ENCODE results near the gene CEP128.
"Not testable (repeated sequence)": the region's sequence is repeated elsewhere in the genome, so short reads cannot be mapped to it uniquely, and the experiment has no call there.

CEP128 gene

DNA sequence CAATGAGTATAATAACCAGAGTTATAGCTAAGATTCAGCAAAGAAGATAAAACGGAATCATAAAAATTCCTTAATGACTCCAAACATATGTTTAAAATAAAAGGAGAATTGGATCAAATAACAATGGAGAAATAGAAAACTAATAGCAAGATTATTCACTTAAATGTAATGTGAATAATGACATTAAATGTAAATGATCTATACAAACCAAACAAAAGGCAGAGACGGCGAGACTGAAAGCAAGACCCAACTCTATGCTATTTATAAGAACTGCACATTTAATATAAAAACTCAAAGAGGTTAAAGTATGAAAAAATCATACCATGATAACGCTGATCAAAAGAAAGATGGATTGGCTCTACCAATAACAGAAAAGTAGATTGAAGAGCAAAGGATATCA is 10.0 kb upstream of the CEP128 start:
- no peak for DNase-seq

DNA sequence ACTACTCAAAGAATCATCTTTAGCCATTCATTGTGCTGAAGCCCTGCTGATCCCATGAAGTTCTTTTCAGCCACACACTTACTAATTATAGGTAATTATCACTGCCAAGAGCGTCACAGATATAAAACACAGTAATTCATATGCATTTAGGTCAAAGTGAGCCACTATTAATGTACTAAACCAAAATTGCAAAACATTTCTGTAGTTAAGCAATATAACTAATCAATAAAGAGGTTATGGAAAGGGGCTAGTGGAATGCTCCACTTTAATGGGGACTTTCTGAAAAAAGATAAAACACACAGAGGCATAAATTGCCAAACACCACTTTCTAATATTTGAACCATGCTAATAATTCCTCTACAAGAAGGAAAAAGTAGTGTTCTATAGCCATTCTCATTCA is 6.8 kb upstream of the CEP128 start:
- DNase-seq: no peak

DNA sequence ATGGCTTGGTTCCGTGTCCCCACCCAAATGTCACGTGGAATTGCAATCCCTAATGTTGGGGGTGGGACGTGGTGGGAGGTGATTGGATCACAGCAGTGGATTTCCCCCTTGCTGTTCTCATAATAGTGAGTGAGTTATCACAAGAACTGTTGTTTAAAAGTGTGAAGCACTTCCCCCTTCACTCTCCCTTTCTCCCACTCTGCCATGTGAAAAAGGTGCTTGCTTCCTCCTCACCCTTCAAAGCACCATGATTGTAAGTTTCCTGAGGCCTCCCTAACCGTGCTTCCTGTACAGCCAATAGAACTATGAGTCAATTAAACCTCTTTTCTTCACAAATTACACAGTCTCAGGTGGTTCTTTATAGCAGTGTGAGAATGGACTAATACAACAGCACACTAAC is 5.3 kb upstream of the CEP128 start:
- DNase-seq: no peak

DNA sequence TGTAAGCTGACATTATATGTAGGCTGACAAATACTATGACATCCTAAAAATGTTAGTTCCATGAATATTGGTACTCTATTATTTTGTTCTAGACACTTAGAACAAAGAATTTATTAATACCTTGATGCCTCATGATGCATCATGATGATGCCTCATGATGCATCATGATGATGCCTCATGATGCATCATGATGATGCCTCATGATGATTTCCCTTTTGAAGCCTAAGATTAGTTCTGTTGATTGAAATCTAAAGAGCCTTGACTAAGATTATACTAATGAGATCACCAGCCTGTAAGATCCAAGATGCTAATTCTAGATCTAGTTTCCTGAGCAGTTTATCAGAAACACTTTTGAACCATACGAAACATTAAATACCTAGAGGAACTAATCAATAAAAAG is 4.6 kb upstream of the CEP128 start:
- DNase-seq: no peak

DNA sequence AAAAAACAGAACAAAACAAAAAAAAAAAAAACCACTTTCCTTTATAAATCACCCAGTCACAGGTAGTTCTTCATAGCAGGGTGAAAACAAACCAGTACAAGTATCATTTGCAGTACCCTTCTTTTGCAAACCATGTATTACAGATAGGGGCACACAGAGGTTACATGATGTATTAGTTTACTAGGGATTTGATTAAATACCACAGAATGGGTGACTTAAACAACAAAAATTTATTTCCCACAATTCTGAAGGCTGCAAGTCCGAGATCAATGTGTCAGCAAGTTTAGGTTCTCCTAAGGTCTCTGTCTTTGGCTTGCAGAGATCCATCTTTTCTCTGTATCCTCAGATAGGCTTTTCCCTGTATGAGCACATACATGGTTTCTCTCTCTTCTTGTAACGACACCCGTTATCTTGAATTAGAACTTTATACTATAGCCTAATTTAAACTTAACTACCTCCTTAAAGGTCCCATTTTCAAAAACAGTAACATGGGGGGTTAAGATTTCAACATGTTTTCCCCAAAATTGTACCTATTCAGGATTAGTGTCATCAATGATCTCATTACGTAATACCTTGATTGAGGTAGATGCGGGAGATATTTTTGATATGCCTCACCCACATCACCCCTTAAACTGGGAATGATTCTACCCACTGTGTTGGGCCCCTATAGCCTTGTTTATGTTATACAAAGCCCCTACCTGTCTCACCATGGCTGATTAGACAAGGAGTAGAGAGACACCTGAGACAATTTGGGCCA is 3.5 kb upstream of the CEP128 start:
- DNase-seq: no peak

DNA sequence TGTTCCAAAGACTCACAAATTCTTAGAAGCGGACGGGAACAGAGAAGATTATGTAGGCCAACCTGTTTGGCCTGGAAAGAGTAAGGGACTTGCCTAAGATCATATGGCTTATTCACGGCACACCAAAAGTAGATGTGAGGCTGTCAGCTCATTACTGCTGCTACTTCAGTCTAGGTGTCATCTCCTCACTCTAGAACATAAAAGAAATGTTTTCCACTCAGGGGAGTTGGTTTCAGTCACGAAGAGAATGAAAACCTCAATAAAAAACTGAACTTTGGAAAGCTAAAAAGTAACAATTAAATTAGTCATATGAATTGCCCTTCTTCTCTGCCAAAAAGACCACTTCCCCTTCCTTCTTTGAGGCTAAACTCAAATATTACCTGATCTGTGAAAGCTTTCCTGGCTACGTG is 658 bp upstream of the CEP128 start:
- no peak for DNase-seq

DNA sequence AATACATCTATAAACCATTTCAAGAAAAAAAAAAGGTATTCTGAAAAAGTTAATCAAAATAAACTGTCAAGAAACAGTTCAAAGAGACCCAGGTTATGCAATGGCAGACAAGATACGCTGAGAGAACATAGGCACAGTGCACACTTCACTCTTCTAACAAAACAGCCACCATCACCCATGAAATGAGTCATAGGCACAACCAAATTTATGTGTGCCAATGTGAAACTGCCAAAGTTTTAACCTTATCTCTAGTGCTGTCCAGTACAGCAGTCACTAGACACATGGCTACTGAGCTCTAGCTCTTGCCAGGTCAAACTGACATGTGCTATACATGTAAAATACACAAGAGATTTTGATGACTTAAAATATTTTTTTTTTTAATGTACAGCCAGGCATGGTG is 1.4 kb downstream of the CEP128 start:
- no peak for DNase-seq

DNA sequence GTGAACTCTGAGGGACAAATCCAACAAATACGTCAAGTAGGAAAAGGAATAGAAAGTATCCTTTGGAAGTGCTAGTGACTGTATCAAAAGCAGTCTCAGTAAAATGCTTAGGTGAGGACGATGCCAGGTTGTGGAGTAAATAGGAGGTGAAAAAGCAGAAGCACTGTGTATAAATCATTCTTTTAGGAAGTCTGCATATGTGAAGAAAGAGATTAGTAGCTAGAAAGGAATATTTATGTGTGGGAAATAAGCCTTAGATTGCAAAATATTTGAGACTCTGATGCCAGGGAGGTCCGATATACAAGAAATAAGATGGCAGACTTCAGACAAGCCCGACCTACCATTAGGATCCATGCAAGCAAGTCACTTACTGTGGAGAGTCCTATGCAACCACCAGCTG is 7.9 kb downstream of the CEP128 start:
- DNase-seq: no peak

DNA sequence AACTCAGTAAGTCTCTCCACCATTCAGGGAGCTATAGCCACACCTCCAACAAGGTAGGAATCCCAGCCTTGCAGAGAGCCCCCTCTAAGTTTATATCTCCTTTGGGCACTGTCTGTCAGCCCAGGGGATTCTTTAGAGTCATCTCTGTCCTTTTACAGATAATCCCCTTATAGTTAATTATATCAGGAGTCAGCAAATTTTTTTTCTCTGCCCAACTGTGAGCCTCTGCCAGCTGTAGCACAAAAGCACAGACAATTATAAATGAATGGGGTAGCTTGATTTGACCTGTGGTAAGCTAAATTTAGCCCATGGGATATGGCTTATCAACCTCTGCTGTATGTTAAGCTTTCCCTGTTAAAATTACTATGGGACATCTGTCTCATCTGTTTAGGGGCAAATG is 8.3 kb downstream of the CEP128 start:
- DNase-seq: no peak

DNA sequence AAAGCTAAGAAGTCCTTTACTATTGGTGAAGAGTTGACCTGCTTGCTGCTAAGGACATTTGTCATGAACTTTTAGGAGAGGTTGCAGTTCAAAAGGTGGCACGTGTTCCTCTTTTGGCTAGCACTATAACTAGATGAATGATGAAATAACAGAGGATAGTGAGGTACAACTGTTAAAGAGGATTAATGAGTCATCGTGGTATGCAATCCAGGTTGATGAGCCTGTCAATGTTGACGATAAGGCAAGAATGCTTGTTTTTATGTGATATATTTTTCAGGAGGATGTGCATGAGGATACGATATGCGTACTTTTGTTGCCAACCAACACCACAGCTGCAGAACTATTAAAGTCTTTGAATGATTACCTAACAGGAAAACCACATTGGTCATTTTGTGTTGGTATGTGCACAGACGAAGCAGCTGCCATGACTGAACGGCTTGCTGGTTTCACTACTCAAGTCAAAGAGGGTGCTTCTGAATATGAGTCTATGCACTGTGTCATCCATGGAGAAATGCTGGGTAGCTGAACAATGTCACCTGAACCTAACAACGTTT is 10.6 kb downstream of the CEP128 start:
- DNase-seq: no peak

DNA sequence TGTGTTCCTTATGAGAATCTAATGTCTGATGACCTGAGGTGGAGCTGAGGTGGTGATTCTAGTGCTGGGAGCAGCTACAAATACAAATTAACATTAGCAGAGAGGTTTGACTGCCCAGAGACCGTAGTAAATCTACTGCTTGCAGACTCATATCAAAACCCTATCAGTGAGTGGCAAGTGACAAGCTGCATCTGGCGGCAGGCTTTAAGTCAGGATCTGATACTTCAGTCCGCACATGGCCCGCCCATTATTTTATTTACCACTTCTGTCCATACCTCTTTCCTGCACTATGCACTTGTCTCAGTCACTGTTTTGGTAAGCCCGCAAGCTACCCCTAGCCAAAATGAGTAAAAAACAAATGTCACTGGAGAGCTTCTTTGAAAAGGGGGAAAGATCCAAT is 11.4 kb downstream of the CEP128 start:
- DNase-seq: no peak

DNA sequence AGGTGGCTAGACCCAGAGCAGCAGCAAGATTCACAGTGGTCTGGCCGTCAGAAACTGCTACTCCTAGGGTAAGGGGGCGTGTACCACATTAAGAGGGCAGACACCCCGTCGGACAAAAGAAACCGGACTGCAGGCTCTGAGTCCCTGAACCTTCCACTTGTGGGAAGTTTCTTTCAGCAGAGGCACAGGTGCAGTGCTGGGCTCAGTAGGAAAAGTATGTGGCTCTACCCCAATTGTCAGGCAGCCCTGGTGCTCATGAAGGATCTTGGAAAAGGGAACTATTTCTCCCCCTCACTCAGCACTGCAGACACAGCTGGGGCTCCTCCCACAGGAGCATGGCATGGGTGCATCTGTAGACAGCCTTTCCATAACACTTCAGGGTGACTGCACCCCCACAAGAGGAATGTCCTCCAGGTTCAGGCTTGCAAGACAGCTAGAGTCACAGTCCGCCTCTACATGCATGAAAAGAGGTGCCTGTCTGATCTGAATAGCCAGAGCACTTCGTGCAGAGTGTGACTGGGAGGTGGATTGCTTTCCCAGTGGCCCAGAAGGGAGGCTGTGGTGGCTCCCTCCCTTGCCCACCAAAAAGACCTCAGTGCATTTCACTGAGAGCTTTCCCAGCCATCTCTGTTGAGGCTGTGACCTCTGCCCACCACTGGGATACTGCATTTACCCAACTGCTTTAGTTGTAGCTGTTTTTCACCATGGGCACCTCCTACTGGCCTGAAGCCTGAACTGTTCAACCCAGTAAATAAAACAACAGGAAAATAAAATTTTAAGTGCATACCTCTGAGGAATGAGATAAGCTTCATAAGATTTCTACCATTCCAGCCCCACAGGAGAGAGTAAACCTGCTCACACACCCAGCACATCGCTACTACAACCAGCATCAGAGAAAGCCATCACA is 14.2 kb downstream of the CEP128 start:
- DNase-seq: no peak

DNA sequence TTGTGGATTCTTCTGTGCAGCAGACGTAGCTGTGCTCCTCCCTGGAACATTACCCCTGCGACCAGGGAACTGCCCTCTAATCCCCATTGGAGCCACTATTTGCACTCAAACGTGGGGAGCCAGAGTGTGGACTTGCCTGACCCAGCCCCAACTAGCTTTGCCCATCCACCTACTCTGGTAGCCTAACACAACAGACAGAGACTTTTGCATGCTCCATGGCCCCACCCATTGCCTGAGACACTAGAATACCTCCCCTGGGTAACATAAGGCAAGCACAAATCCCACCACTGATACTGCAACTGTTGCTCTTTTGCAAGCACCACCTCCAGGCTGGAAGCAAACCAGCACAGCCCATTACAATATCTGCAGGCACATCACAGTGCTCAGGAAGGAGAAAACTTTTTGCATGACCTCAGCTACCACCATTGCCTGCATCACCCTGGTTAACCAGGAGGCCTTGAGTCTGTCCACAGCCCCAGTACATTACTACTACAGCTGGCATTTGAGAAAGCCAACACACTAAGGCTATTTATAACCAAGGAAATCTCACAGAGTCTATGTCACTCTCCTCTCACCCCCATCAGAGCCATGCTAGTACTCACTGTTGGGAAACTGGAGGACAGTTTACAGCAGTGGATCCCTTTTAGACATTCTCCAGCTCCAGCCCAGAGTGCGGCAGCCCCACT is 15.0 kb downstream of the CEP128 start:
- DNase-seq: no peak

DNA sequence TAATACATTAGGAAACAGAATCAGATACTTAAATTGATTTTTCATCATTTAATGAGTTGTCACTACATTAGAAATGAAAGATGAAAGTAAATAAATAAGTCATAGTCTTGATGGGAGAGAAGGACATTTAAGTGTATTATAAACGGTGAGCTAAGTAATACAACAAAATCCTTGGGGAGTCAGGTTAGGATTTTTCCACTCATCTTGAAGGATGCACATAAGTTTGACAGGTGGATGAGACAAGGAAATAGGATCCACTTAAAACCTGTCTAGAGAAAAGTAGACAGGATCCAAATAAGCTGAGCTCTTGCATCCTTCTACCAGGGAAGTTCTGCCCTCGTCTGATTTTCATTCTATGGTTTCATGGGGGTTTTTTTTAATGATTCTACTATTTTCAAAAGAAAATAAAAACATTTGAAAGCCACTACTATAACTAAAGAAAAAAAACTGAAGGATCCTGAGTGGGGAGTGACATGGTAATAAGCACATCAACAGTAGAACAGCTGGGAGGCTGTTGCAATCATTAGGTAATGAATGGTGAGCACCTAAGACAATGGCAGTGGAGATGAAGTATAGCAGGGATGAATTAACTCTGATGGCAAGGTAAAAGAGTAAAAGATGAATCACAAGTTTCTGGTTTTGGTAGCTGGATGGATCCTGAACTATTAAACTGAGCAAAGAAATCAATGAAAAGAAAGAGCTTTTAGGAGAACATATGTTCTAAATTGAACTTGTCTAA is 17.0 kb downstream of the CEP128 start:
- no peak for DNase-seq

DNA sequence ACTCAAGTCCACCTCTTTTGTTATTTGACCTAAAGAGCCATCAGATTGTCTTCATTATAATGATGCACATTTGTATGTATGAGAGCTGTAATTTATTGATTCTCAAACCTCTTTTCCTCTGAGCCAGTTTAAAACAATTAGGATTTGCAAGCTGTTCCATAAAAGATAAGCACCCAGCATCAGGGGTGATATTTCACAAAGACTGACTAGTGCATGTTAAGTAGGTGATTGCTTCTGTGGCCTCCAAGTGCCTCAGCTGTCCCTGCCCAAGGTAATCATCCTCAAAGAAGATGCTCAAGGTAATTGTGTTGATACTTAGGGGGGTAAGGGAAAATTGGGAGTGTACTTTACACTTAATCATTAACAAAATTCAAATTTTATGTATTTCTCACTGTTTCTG is 18.2 kb downstream of the CEP128 start:
- DNase-seq: no peak

DNA sequence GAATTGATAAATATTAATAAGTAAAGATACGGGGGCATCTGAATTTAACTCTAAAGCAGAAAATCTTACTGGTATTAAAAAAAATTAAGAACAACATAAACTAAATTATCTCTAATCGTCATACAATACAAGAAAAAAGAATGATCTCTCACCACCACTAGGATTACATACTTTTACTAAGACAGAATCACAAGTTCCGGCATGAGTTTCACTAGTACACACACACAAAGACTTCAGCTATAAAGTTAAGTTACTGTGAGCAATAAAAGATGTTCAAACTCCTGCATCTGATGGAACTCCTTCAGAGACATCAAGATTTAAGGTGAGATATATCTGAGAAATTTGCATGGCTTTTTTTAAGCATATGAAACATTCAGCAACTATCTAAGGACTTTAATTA is 21.9 kb downstream of the CEP128 start:
- DNase-seq: no peak

DNA sequence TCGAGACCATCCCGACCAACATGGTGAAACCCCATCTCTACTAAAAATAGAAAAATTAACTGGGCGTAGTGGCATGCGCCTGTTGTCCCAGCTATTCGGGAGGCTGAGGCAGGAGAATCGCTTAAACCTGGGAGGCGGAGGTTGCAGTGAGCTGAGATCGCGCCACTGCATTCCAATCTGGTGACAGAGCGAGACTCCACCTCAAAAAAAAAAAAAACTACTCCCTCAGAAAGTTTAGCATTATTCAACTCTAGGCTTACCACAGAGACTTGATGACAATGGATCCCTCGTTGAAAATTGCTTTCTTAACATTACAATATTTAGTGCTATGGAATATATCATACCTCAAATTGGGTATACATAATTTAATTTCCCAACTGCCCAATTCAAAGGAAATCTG is 29.5 kb downstream of the CEP128 start:
- not testable (repeated sequence) for DNase-seq

DNA sequence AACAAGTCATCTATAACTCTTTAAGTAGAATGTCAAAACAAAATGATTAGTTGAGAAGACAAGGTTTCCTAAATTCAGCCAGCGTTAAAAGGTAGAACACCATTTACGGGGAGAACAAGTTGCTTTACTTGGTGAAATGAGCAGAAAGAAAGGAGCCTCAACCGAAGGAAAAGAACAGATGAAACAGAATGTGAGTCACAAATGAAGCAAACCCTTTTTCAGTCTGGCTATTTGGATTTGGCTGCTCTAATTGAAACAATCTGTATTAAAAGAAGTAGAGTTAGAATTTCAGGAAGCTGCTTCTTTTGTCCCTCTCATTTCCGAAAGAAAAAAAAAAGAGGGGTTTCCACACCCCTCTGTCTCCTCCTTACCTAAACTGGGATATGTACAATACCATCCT is 34.6 kb downstream of the CEP128 start:
- no peak for DNase-seq

DNA sequence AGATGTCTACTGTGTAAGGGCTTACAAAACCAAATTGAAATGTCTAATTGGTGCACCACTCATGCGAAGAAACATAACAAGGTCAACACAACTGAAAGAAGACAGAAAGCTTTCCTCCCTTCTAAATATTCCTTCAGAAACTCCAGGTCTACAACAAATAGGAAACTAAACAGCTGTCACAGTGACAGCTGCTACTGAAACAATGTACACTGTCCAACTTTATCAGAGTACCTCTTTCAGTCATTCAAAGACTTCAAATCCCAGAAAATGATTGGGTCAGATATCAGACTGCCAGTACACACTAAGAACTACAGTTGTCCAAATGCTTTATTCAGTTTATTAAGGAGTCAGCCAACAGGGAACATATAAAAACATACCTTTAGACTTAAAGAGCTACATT is 35.2 kb downstream of the CEP128 start:
- no peak for DNase-seq

DNA sequence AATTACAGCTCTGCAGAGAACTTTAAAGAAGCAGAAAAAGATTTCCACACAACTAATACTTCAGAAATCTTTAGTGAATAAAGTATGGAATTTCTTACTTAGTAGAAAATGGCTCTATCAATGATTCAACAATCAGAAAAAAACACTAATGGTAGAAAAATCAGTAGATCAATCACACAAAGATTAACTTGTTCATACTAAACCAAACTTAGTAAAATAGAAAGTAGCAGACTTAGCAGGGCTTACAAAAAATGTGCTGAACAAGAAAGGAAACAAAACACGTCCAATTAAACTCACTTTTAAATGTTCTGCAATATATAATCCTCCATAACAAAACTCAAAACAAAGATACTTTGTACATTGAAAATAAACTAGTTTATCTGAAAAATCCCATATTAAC is 38.9 kb downstream of the CEP128 start:
- no peak for DNase-seq

DNA sequence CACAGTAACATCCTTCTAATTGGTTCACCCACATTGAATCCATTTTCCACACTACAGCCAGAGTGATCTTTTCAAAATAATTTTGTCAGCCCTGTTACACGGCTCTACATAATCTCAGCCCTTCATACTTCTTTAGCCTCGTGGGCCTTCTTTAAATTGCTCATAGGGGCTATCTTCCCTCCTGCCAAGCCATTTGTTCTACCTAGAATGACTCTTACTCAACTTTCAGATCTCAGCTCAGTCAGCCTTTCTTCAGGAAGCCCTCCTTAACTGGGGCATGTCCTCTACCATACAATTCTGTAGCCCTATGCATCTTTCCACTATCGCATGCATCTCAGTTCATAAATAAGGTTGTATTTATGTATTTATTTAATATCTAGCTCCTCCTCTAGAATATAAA is 39.7 kb downstream of the CEP128 start:
- no peak for DNase-seq

DNA sequence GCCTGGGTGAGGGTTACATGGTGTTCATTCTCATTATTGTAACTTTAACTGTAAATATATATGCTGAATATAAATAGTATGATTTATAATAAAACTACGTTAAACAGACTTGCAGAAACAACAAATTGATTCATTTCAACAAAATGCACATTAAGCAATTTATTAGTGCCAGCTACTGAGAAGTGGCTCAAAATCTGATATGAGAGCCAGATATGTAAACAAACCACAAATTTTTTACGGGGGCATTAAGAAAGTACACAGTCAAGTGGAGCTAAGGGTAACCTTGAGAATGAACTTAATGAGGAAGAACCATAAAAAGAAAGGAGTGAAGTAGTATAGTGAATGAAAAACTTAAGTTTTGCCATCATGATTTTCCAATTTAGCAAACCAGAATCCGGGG is 40.3 kb downstream of the CEP128 start:
- DNase-seq: no peak

DNA sequence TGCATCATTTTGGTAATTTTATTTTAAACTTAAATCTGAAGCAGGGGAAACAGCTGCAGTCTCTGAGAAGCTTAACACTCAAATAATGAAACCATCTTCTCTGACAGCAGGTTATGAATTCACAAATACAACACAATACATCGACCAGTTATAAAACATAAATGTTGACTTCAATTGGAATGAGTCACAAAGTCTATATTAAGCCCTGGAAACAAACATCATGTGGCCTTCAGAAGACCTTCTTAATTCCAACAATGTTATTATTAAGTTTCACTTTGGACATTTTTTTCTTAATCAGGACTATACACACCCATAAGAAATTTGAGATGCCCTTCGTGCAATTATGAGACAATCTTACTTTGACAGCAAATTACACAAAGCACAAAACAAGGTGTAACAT is 68.9 kb downstream of the CEP128 start:
- no peak for DNase-seq

All from SW 1271 (cell line).